ENCODE results near the gene DMP1.

DMP1 gene, protein sequence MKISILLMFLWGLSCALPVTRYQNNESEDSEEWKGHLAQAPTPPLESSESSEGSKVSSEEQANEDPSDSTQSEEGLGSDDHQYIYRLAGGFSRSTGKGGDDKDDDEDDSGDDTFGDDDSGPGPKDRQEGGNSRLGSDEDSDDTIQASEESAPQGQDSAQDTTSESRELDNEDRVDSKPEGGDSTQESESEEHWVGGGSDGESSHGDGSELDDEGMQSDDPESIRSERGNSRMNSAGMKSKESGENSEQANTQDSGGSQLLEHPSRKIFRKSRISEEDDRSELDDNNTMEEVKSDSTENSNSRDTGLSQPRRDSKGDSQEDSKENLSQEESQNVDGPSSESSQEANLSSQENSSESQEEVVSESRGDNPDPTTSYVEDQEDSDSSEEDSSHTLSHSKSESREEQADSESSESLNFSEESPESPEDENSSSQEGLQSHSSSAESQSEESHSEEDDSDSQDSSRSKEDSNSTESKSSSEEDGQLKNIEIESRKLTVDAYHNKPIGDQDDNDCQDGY

DNA sequence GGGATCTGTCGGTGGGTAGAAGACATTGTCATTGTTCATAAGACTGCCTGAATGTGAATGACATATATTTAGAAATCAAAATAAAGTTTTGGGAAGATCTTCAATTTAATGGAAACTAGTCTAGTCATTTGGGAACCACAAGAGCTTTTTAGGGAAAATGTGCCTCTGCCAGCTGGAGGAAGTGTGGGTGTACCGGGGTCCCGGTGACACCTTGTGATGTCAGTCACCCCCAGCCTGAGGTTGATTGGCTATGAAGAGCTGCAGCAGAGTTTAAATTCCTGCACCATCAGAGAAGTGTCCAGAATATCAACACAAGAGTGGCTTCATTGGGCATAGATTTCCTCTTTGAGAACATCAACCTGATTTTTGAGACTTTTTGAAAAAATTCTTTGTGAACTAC lies at the start of gene DMP1:
Gene DMP1 (plus strand): TSS at position 301 of the 400 bp plus-strand sequence. CDS start 6,213 bp downstream, outside the sequence.
- TF ChIP-seq, protein P1, sequence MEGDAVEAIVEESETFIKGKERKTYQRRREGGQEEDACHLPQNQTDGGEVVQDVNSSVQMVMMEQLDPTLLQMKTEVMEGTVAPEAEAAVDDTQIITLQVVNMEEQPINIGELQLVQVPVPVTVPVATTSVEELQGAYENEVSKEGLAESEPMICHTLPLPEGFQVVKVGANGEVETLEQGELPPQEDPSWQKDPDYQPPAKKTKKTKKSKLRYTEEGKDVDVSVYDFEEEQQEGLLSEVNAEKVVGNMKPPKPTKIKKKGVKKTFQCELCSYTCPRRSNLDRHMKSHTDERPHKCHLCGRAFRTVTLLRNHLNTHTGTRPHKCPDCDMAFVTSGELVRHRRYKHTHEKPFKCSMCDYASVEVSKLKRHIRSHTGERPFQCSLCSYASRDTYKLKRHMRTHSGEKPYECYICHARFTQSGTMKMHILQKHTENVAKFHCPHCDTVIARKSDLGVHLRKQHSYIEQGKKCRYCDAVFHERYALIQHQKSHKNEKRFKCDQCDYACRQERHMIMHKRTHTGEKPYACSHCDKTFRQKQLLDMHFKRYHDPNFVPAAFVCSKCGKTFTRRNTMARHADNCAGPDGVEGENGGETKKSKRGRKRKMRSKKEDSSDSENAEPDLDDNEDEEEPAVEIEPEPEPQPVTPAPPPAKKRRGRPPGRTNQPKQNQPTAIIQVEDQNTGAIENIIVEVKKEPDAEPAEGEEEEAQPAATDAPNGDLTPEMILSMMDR (IDR thresholded peaks at IDR 0.05; ENCODE audit: low read depth, low read length), result no peak
- H3K4me3 ChIP-seq (replicated peaks in 1 of 2; ENCODE audit: low read depth in 2 of 2, low read length in 2 of 2), result no peak within 1 kb of the TSS
- no peak for DNase-seq (ENCODE audit: low read depth in 2 of 2)

DNA sequence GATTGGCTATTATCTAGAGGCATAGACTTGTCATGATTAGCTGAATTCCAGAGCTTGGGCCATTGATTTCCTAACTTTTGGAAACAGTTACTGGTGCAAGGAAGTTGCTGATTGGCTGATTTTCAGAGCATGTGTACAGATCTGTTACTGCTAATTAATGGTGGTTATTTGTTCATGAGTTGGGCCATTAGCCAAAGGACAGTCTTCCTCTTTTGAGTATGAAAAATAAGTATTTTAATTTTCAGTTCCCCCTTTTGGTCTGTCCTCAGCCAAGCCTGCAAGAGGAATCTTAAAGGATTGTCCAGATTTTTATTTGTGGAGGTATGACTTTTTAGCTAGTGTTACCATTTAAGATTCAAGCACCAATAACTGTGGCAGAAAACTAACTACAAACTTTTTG lies 48.7 kb upstream of the DMP1 start:
- TF ChIP-seq, protein P1 (IDR thresholded peaks at IDR 0.05; ENCODE audit: low read depth, low read length), result no peak
- DNase-seq (ENCODE audit: low read depth in 2 of 2), result no peak
- no peak overlapping the region for H3K4me3 ChIP-seq (replicated peaks in 1 of 2; ENCODE audit: low read depth in 2 of 2, low read length in 2 of 2)

DNA sequence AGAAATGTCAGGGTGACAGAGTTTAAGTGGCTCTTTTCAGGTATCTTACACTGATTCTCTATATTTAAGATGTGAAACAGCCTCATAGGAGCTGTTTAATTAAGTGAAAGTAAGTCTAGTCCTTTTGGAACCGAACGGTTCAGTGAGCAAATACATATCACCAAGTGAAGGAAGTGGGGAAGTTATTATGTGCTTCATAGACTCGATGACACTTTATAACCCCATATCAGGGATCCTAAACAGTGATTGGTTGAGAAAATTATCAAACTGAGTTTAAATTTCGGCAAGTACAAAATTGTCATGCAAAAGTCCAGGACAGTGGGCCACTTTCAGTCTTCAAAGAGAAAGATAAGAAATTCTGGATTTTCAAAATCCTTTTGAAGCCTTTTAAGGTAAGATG lies 41.9 kb upstream of the DMP1 start, which contains the start of gene DSPP:
Gene DSPP (plus strand): TSS at position 301 of the 400 bp plus-strand sequence. CDS start 2,380 bp downstream, outside the sequence.
- TF ChIP-seq, protein P1 (IDR thresholded peaks at IDR 0.05; ENCODE audit: low read depth, low read length), result no peak
- DNase-seq (ENCODE audit: low read depth in 2 of 2), result no peak
- H3K4me3 ChIP-seq (replicated peaks in 1 of 2; ENCODE audit: low read depth in 2 of 2, low read length in 2 of 2), result no peak within 1 kb of the TSS

DNA sequence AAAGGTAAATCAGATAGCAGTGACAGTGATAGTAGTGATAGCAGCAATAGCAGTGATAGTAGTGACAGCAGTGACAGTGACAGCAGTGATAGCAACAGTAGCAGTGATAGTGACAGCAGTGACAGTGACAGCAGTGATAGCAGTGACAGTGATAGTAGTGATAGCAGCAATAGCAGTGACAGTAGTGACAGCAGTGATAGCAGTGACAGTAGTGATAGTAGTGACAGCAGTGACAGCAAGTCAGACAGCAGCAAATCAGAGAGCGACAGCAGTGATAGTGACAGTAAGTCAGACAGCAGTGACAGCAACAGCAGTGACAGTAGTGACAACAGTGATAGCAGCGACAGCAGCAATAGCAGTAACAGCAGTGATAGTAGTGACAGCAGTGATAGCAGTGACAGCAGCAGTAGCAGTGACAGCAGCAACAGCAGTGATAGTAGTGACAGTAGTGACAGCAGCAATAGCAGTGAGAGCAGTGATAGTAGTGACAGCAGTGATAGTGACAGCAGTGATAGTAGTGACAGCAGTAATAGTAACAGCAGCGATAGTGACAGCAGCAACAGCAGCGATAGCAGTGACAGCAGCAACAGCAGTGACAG lies 35.7 kb upstream of the DMP1 start:
- TF ChIP-seq, protein P1 (IDR thresholded peaks at IDR 0.05; ENCODE audit: low read depth, low read length), result no peak
- DNase-seq (ENCODE audit: low read depth in 2 of 2), result no peak
- no peak overlapping the region for H3K4me3 ChIP-seq (replicated peaks in 1 of 2; ENCODE audit: low read depth in 2 of 2, low read length in 2 of 2)

DNA sequence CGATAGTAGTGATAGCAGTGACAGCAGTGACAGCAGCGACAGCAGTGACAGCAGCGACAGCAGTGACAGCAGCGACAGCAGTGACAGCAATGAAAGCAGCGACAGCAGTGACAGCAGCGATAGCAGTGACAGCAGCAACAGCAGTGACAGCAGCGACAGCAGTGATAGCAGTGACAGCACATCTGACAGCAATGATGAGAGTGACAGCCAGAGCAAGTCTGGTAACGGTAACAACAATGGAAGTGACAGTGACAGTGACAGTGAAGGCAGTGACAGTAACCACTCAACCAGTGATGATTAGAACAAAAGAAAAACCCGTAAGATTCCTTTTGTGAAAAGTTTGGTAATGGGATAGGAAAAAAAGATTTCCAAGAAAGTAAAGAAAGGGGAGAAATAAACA lies 33.8 kb upstream of the DMP1 start:
- H3K4me3 ChIP-seq (replicated peaks in 1 of 2; ENCODE audit: low read depth in 2 of 2, low read length in 2 of 2), result no peak overlapping the region
- DNase-seq (ENCODE audit: low read depth in 2 of 2), result no peak
- TF ChIP-seq, protein P1 (IDR thresholded peaks at IDR 0.05; ENCODE audit: low read depth, low read length), result no peak

DNA sequence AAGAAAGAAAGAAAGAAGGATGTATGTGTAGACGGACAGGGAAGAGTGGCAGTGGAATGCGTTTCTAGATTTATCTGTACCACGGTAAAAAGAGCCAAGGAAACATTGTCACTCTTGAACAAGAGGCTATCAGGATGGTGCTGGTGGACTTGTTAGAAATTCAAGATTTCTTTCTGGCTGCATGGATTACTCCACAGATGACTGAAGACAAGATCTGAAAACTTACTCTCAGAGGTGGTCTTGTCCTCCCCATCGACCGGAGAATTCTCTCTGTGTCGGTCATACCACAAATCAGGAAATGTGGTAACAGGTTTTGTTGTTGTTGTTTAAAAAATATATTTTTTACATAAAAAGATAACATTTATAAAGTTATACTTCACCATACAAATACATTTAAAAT lies 30.0 kb upstream of the DMP1 start:
- TF ChIP-seq, protein P1 (IDR thresholded peaks at IDR 0.05; ENCODE audit: low read depth, low read length), result no peak
- H3K4me3 ChIP-seq (replicated peaks in 1 of 2; ENCODE audit: low read depth in 2 of 2, low read length in 2 of 2), result no peak overlapping the region
- DNase-seq (ENCODE audit: low read depth in 2 of 2), result no peak

Measured in cardiac fibroblast (primary cell).